B cell (primary cell): ENCODE measurements around the gene CALN1.

Experiments
- EZH2 ChIP-seq: IDR thresholded peaks from 2 replicates; pipeline ENCODE4 v1.6.1; 2012; ENCODE audit warnings: borderline replicate concordance, low read depth, mild to moderate bottlenecking, moderate library complexity, low read length; ENCODE audit not compliant: insufficient read depth, poor library complexity, severe bottlenecking
- TF ChIP-seq, protein P1 (sequence below): fragments of 200-600 bp; IDR thresholded peaks from one replicate; pipeline ENCODE4 v1.8.0; 2022; ENCODE audit warnings: antibody characterized with exemption, mild to moderate bottlenecking

- TF ChIP-seq, protein P1, sequence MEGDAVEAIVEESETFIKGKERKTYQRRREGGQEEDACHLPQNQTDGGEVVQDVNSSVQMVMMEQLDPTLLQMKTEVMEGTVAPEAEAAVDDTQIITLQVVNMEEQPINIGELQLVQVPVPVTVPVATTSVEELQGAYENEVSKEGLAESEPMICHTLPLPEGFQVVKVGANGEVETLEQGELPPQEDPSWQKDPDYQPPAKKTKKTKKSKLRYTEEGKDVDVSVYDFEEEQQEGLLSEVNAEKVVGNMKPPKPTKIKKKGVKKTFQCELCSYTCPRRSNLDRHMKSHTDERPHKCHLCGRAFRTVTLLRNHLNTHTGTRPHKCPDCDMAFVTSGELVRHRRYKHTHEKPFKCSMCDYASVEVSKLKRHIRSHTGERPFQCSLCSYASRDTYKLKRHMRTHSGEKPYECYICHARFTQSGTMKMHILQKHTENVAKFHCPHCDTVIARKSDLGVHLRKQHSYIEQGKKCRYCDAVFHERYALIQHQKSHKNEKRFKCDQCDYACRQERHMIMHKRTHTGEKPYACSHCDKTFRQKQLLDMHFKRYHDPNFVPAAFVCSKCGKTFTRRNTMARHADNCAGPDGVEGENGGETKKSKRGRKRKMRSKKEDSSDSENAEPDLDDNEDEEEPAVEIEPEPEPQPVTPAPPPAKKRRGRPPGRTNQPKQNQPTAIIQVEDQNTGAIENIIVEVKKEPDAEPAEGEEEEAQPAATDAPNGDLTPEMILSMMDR = no peak
- TF ChIP-seq EZH2 = no peak
These were observed 501.1 kb downstream of the CALN1 start for GRCh38 chr7:71911051-71911450.
